Mucosa of stomach (tissue), 1 donor: ENCODE results near the gene CPD.

Experiments
- H3K27me3 ChIP-seq: one replicate; pipeline ENCODE4 v1.7.0; 2013; ENCODE audit warnings: mild to moderate bottlenecking, low read length; ENCODE audit not compliant: control insufficient read depth, insufficient read depth
- H3K36me3 ChIP-seq: one replicate; pipeline ENCODE4 v1.7.0; 2013; ENCODE audit warnings: low read length; ENCODE audit not compliant: control insufficient read depth, insufficient read depth
- H3K4me1 ChIP-seq: one replicate; pipeline ENCODE4 v1.7.0; 2013; ENCODE audit warnings: mild to moderate bottlenecking, low read length; ENCODE audit not compliant: control insufficient read depth, insufficient read depth
- H3K4me3 ChIP-seq: one replicate; pipeline ENCODE4 v1.7.0; 2013; ENCODE audit warnings: low read length
- H3K9ac ChIP-seq: one replicate; pipeline ENCODE4 v1.7.0; 2013; ENCODE audit warnings: mild to moderate bottlenecking, low read length, moderate library complexity
- H3K9me3 ChIP-seq: one replicate; pipeline ENCODE4 v1.7.0; 2013; ENCODE audit warnings: mild to moderate bottlenecking, low read length, moderate library complexity; ENCODE audit not compliant: control insufficient read depth
- donor health status: Pancreatic carcinoma.

The CPD gene

DNA sequence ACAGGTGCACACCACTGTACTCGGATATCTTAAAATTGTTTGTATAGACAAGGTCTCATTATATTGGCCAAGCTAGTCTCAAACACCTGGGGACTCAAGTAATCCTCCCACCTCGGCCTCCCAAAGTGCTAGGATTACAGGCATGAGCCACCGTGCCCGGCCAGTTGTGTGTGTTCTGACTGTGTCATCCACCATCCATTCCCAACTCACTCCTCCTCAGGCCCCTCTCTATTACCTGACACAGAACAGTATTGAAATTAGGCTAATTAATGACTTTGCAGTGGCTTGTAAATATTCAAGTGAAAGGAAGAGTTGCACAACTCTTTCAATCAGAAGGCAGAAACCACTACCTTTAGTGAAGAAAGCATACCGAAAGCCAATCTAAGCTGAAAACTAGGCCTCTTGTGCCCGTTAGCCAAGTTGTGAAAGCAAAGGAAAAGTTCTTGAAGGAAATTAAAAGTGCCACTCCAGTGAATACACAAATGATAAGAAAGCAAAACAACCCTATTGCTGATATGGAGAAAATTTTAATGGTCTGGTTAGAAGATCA is 127.2 kb downstream of the CPD start:
- Histone ChIP-seq H3K27me3 (no peaks in the 10 kb centered on the region), H3K9me3 (no peaks in the 10 kb centered on the region), H3K9ac (no peak overlapping the region), H3K4me3 (no peak overlapping the region), H3K36me3 (no peaks in the 10 kb centered on the region), H3K4me1 (peaks cover 10% of the 10 kb centered on the region)

DNA sequence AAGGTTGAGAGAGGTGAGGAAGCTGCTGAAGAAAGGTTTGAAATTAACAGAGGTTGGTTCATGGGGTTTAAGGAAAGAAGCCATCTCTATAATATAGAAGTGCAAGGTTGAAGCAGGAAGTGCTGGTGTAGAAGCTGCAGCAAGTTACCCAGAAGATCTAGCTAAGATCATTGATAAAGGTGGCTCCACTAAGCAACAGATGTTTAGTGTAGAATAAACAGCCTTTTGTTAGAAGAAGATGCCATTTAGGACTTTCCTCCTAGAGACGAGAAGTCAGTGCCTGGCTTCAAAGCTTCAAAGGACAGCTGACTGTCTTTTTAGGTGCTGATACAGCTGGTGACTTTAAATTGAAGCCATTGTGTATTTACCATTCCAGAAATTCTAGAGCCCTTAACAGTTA is 127.8 kb downstream of the CPD start:
- Histone ChIP-seq H3K9ac (no peak overlapping the region), H3K9me3 (no peaks in the 10 kb centered on the region), H3K27me3 (no peaks in the 10 kb centered on the region), H3K4me3 (no peak overlapping the region), H3K36me3 (no peaks in the 10 kb centered on the region), H3K4me1 (peaks cover 10% of the 10 kb centered on the region)

GRCh38 chr17:30513346-30513745 is 134.6 kb downstream of the CPD start:
- Histone ChIP-seq H3K27me3 (no peaks in the 10 kb centered on the region), H3K4me1 (no peaks in the 10 kb centered on the region), H3K4me3 (no peak overlapping the region), H3K9ac (no peak overlapping the region), H3K36me3 (no peaks in the 10 kb centered on the region), H3K9me3 (no peaks in the 10 kb centered on the region)

DNA sequence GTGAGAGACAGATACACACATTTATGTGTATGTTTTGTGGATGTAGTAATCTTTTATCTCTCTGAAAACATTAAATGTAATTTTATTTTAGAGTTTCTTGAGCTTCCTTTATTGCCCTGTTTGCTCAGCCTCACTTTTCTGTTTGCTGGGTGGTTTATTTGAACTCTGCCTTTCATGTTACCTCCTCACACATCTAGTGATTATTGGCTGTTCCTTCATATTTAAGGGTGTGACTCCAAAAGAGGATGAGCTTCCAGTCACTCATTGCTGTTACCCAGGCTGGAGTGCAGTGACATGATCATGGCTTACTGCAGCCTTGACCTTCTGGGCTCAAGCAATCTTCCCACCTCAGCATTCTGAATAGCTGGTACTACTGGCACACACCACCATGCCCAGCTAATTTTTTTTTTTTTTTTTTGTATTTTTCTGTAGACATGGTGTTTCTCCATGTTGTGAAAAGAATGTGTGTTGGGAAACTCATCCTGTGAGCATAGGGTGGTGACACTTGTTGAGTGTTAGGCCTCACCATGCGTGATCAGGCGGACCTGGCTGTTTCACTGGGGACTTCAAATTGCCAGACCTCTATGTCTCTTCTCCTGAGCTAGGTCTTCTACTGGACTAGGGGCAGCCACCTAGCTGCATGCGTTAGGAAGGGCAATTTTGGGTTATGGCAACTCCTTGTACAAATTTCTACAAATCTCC is 136.3 kb downstream of the CPD start:
- no peaks in the 10 kb centered on the region for H3K27me3 ChIP-seq
- H3K9ac ChIP-seq = no peak overlapping the region
- H3K4me3 ChIP-seq = no peak overlapping the region
- no peaks in the 10 kb centered on the region for H3K36me3 ChIP-seq
- no peaks in the 10 kb centered on the region for H3K4me1 ChIP-seq
- no peaks in the 10 kb centered on the region for H3K9me3 ChIP-seq

GRCh38 chr17:30517786-30518185 is 139.1 kb downstream of the CPD start:
- no peak overlapping the region for H3K9ac ChIP-seq
- no peak overlapping the region for H3K4me3 ChIP-seq
- H3K27me3 ChIP-seq = no peaks in the 10 kb centered on the region
- H3K36me3 ChIP-seq = peaks cover 7% of the 10 kb centered on the region
- H3K4me1 ChIP-seq = no peaks in the 10 kb centered on the region
- no peaks in the 10 kb centered on the region for H3K9me3 ChIP-seq

DNA sequence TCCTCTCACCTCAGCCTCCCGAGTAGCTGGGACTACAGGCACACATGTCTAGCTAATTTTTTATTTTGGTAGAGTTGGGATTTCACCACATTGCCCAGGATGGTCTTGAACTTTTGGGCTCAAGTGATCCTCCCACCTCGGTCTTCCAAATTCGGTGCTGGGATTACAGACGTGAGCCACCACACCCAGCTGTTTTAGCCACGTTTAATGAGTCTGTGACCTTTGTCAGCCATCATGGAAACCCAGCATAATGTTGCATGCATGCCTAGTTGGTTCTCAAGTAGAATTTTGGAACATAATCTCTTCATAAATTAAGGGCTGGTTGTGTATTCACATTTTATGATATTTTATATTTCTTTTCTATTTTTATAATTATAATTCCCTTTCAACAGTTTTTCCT is 140.4 kb downstream of the CPD start:
- H3K9me3 ChIP-seq = no peaks in the 10 kb centered on the region

More for the DNA sequence above, 140.4 kb downstream of the CPD start:
- Histone ChIP-seq H3K9ac (no peak overlapping the region), H3K4me3 (no peak overlapping the region), H3K36me3 (peaks cover 7% of the 10 kb centered on the region), H3K27me3 (no peaks in the 10 kb centered on the region), H3K4me1 (no peaks in the 10 kb centered on the region)
